ENCODE measurements around the gene MEAF6. TPM values are rescaled to one million over a fixed set of nuclear protein-coding genes. Genes with fewer than 3 reads are reported as not detected.

The MEAF6 gene
- total and polyA plus RNA-seq, 2 experiments from 2014 or later = 60.1 to 64.5 TPM

GRCh38 chr1:37468037-37468436 is 46.5 kb downstream of the MEAF6 start (continued):
- TF ChIP-seq REST (IDR thresholded peaks at IDR 0.05; ENCODE audit: unreplicated experiment) = no peak
- TF ChIP-seq NANOG (IDR thresholded peaks at IDR 0.05; ENCODE audit: borderline replicate concordance) = no peak
- no peak for TF ChIP-seq ZNF331 (CRISPR knock-in tag; IDR thresholded peaks at IDR 0.05; ENCODE audit: low read depth)
- no peak for TF ChIP-seq EZH2phosphoT487 (IDR thresholded peaks at IDR 0.05; ENCODE audit: unreplicated experiment)
- TF ChIP-seq EZH2 (IDR thresholded peaks at IDR 0.05; ENCODE audit: low read depth, unreplicated experiment) = no peak
- no peak for TF ChIP-seq ZNF114 (CRISPR knock-in tag; IDR thresholded peaks at IDR 0.05)
- TF ChIP-seq CREB1 (CRISPR knock-in tag; IDR thresholded peaks at IDR 0.05; ENCODE audit: low read depth) = no peak

- Histone ChIP-seq H2AFZ (no peak overlapping the region), H3K27me3 (ENCODE audit: insufficient read depth) (no peaks in the 10 kb centered on the region), H3K4me3 (no peak overlapping the region), H3K9me2 (ENCODE audit: insufficient read depth) (no peaks in the 10 kb centered on the region), H3K79me2 (replicated peaks; ENCODE audit: insufficient read depth) (no peaks in the 10 kb centered on the region), H3K36me3 (ENCODE audit: insufficient read depth) (no peaks in the 10 kb centered on the region), H3K4me1 (ENCODE audit: insufficient read depth) (no peaks in the 10 kb centered on the region), H3F3A (replicated peaks; ENCODE audit: low read depth) (no peaks in the 10 kb centered on the region), H4K20me1 (replicated peaks; ENCODE audit: insufficient read depth) (no peaks in the 10 kb centered on the region), H3K4me2 (no peak overlapping the region), H3K27ac (ENCODE audit: low read depth) (no peak overlapping the region)
- H3K4me3 Mint-ChIP-seq = no peak overlapping the region
- H3K36me3 Mint-ChIP-seq (ENCODE audit: low read depth) = no peaks in the 10 kb centered on the region
- TF ChIP-seq JUNB (IDR thresholded peaks at IDR 0.05; ENCODE audit: unreplicated experiment) (no peak), POLR2AphosphoS5 (IDR thresholded peaks at IDR 0.05; ENCODE audit: low read depth) (no peak), CTCF (conservative IDR thresholded peaks at IDR 0.05; ENCODE audit: low read depth in 2 of 2) (no peak), ZNF331 (CRISPR knock-in tag; IDR thresholded peaks at IDR 0.05; ENCODE audit: low read depth) (no peak), NANOG (IDR thresholded peaks at IDR 0.05; ENCODE audit: borderline replicate concordance) (no peak), EZH2 (IDR thresholded peaks at IDR 0.05; ENCODE audit: low read depth, unreplicated experiment) (no peak), STAT1 (IDR thresholded peaks at IDR 0.05; ENCODE audit: unreplicated experiment) (no peak), CREB1 (CRISPR knock-in tag; IDR thresholded peaks at IDR 0.05; ENCODE audit: low read depth) (no peak), REST (IDR thresholded peaks at IDR 0.05; ENCODE audit: unreplicated experiment) (no peak), ETS1 (IDR thresholded peaks at IDR 0.05) (no peak)
- ATAC-seq = no peak
- no peaks in the 10 kb centered on the region for H3K9me3 Mint-ChIP-seq
- DNase-seq (ENCODE audit: low spot score) = no peak
- peaks cover 2% of the 10 kb centered on the region for H3K27me3 Mint-ChIP-seq (ENCODE audit: insufficient read depth, low read depth, poor library complexity)
- H3K4me1 Mint-ChIP-seq = no peaks in the 10 kb centered on the region
- no peak overlapping the region for H3K27ac Mint-ChIP-seq
Observed at GRCh38 chr1:37465593-37466517, 48.7 kb downstream of the MEAF6 start.
